ENCODE measurements around the gene ROR1. TPM values are rescaled to one million over a fixed set of nuclear protein-coding genes. Genes with fewer than 3 reads are reported as not detected.

The ROR1 gene
- total and polyA plus RNA-seq, 2 of the 4 experiments (the other 2 are of a cell fraction), result 4.4 to 10.0 TPM

- no CpG with 5 or more reads among the region's 2 CpGs for WGBS, 2 experiments (ENCODE audit: extremely low coverage in 2 of 2, insufficient read length in 1 of 2)
- H3K79me1 ChIP-seq (ENCODE audit: low read depth in 1 of 2, low read length in 2 of 2), result peaks cover 14 to 16% of the 10 kb centered on the region in 2 experiments; a peak in 2 of 4 replicates
- H2AK5ac ChIP-seq (ENCODE audit: low read depth, low read length), result no peak overlapping the region
- no peak overlapping the region for H3K27ac ChIP-seq (ENCODE audit: insufficient read depth, low read length)
- no peaks in the 10 kb centered on the region for H3K9me3 ChIP-seq (ENCODE audit: control insufficient read depth, insufficient read depth, low read length)
- TF ChIP-seq, protein P1, sequence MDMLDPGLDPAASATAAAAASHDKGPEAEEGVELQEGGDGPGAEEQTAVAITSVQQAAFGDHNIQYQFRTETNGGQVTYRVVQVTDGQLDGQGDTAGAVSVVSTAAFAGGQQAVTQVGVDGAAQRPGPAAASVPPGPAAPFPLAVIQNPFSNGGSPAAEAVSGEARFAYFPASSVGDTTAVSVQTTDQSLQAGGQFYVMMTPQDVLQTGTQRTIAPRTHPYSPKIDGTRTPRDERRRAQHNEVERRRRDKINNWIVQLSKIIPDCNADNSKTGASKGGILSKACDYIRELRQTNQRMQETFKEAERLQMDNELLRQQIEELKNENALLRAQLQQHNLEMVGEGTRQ (IDR thresholded peaks at IDR 0.05; ENCODE audit: low read depth, low read length), result no peak
- TF ChIP-seq CEBPB (IDR thresholded peaks at IDR 0.05; ENCODE audit: low read depth, low read length), result no peak
- no peak for TF ChIP-seq NFE2L2 (IDR thresholded peaks at IDR 0.05; ENCODE audit: low read depth, low read length)
- TF ChIP-seq, protein P2, sequence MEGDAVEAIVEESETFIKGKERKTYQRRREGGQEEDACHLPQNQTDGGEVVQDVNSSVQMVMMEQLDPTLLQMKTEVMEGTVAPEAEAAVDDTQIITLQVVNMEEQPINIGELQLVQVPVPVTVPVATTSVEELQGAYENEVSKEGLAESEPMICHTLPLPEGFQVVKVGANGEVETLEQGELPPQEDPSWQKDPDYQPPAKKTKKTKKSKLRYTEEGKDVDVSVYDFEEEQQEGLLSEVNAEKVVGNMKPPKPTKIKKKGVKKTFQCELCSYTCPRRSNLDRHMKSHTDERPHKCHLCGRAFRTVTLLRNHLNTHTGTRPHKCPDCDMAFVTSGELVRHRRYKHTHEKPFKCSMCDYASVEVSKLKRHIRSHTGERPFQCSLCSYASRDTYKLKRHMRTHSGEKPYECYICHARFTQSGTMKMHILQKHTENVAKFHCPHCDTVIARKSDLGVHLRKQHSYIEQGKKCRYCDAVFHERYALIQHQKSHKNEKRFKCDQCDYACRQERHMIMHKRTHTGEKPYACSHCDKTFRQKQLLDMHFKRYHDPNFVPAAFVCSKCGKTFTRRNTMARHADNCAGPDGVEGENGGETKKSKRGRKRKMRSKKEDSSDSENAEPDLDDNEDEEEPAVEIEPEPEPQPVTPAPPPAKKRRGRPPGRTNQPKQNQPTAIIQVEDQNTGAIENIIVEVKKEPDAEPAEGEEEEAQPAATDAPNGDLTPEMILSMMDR (conservative IDR thresholded peaks at IDR 0.05; ENCODE audit: low read depth, low read length), result no peak
- no peak for TF ChIP-seq RCOR1 (IDR thresholded peaks at IDR 0.05; ENCODE audit: insufficient replicate concordance, low read length)
- no peak for TF ChIP-seq SMC3 (IDR thresholded peaks at IDR 0.05; ENCODE audit: low read depth, low read length)
- no peak for TF ChIP-seq MAFK (IDR thresholded peaks at IDR 0.05; ENCODE audit: low read depth, low read length)
- no peak for TF ChIP-seq RAD21 (IDR thresholded peaks at IDR 0.05; ENCODE audit: low read length)
- TF ChIP-seq MXI1 (IDR thresholded peaks at IDR 0.05; ENCODE audit: borderline replicate concordance, low read depth, low read length), result no peak
- TF ChIP-seq POLR2A (IDR thresholded peaks at IDR 0.05; ENCODE audit: low read depth, low read length), result no peak
- no peak for TF ChIP-seq ELK1 (IDR thresholded peaks at IDR 0.05; ENCODE audit: borderline replicate concordance, low read depth, low read length)
- no peak for TF ChIP-seq FOS (IDR thresholded peaks at IDR 0.05; ENCODE audit: low read depth, low read length)
- no peak for TF ChIP-seq CHD1 (IDR thresholded peaks at IDR 0.05; ENCODE audit: low read depth, low read length)
- TF ChIP-seq MAZ (IDR thresholded peaks at IDR 0.05; ENCODE audit: borderline replicate concordance, low read depth, low read length), result no peak
- TF ChIP-seq RFX5 (IDR thresholded peaks at IDR 0.05; ENCODE audit: low read depth, low read length), result no peak
- no peak for TF ChIP-seq BHLHE40 (IDR thresholded peaks at IDR 0.05; ENCODE audit: low read depth, low read length)
- no peak overlapping the region for H3K23ac ChIP-seq (ENCODE audit: low read depth, low read length)
- H3K4ac ChIP-seq (ENCODE audit: low read depth, low read length), result no peak overlapping the region
- H3K18ac ChIP-seq (ENCODE audit: low read depth, low read length), result no peak overlapping the region; the same call in 1 of the 2 replicates
- no peak overlapping the region for H2AK9ac ChIP-seq (replicated peaks; ENCODE audit: low read depth, low read length, poor library complexity)
- peaks cover 5% of the 10 kb centered on the region; the same call in 1 of the 2 replicates for H3K27me3 ChIP-seq (ENCODE audit: control insufficient read depth, insufficient read depth, low read length)
- H2BK5ac ChIP-seq (ENCODE audit: low read depth, low read length, poor library complexity, severe bottlenecking), result no peak overlapping the region
- dilution Hi-C loops (cut with HindIII; ENCODE audit: low sequenced_read_pairs, unreplicated experiment) (no loop called here), intact Hi-C loops (cut with micrococcal nuclease) (loop anchor here (5.0 kb wide), 2 partner anchors 55 to 385 kb away; no protein-coding TSS in a partner anchor), in situ Hi-C loops (cut with MboI; ENCODE audit: low sequenced_read_pairs) (loop anchor here (10.0 kb wide), 3 partner anchors 138 to 468 kb away; no protein-coding TSS in a partner anchor)
- H4K5ac ChIP-seq (ENCODE audit: low read depth, low read length), result no peak overlapping the region
- no peak overlapping the region for H2AFZ ChIP-seq (replicated peaks; ENCODE audit: low read length, poor library complexity)
- DNase-seq, result no peak
- H2BK15ac ChIP-seq (ENCODE audit: low read depth, low read length), result no peak overlapping the region
- H4K20me1 ChIP-seq (ENCODE audit: insufficient read depth, low read length), result no peaks in the 10 kb centered on the region
- H3K9me1 ChIP-seq (ENCODE audit: insufficient read depth, low read length), result peaks cover 5% of the 10 kb centered on the region; the same call in 1 of the 2 replicates
- H3K9ac ChIP-seq (ENCODE audit: low read depth, low read length), result no peak overlapping the region
- no peak overlapping the region for H3K56ac ChIP-seq (ENCODE audit: extremely low read depth, insufficient read depth, low read length)
- H4K91ac ChIP-seq (ENCODE audit: insufficient read depth, low read depth, low read length), result no peak overlapping the region
- ChIA-PET CTCF (interaction anchor here (1.0 to 1.9 kb wide), 3 partner anchors 143 to 471 kb away, joined by 3 to 5 read pairs (median 4); no protein-coding TSS in a partner anchor), POLR2A (ENCODE audit: unreplicated experiment) (no interaction called here)
- no peak overlapping the region for H3K4me3 ChIP-seq (ENCODE audit: insufficient read depth, low read depth, low read length)
- H2BK20ac ChIP-seq (ENCODE audit: low read depth, low read length), result no peak overlapping the region
- H2BK120ac ChIP-seq (ENCODE audit: low read depth, low read length), result no peak overlapping the region
- no peak overlapping the region for H3K4me2 ChIP-seq (ENCODE audit: low read depth, low read length)
- H3K14ac ChIP-seq (replicated peaks; ENCODE audit: low read depth, low read length), result no peak overlapping the region
- no peak for ATAC-seq (ENCODE audit: low read depth)
- H3K4me1 ChIP-seq (ENCODE audit: control insufficient read depth, insufficient read depth, low read length), result peaks cover 13% of the 10 kb centered on the region
- BruUV-seq (replicated peaks), result no TSS peak
- H3K36me3 ChIP-seq (ENCODE audit: control insufficient read depth, insufficient read depth, low read length), result no peaks in the 10 kb centered on the region
- no peak overlapping the region for H4K8ac ChIP-seq (ENCODE audit: low read depth in 2 of 2, low read length in 2 of 2)
These were observed 3.5 kb downstream of the ROR1 start for GRCh38 chr1:63777286-63777685.
